ENCODE data around the gene MMEL1.
A peak's percentile ranks its signal among the peaks of the same experiment; 100 is the strongest.

The MMEL1 gene

GRCh38 chr1:2591581-2592261, 41.1 kb downstream of the MMEL1 start:
- no peak for DNase-seq (ENCODE audit: low read depth in 1 of 2, low spot score in 1 of 2)

- no peak for DNase-seq (ENCODE audit: low read depth in 1 of 2, low spot score in 1 of 2)
Measured at GRCh38 chr1:2591233-2591580, 41.6 kb downstream of the MMEL1 start.

- no peak for DNase-seq (ENCODE audit: low read depth in 1 of 2, low spot score in 1 of 2)
Measured at GRCh38 chr1:2590233-2591141, 42.3 kb downstream of the MMEL1 start.

DNA sequence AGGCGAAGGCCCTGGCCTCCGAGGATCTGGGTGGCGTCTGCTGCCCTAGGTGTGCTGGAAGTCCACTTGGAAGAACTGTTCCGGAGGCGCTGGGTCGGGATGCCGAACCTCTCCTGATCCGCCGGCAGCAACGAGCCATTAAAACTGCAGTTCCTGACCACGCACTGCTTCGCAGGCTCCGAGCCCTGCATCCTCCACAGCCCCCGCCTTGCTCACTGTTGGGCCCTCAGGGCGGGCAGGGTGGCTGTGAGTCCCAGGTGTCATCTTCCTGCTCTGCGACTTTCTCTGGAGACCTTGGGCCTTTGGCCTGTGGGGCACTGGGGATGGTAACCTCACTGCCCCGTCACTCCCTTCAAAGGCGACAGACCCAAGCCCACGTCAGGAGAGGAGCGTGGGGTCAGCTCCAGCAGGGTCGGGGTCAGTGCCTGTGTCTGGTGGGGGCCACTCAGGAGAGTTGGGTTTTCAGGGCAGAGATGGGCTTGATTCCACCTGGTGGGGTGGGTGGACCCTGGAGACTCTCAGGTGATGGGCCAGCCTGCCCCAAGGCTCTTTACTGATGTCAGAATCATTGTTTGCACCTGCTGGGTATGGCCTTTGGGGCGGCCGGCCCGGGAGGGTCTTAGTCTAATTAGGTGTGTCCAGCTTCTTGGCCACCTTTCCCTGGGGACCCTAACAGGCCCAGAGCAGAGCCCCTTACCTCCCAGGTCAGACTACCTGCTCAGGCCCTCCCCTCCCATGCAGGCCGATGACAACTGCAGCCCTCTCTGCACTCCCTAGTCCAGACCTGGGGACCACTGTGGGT, 43.2 kb downstream of the MMEL1 start:
- DNase-seq (ENCODE audit: low read depth in 1 of 2, low spot score in 1 of 2): no peak

GRCh38 chr1:2588661-2589430, 44.0 kb downstream of the MMEL1 start:
- DNase-seq (ENCODE audit: low read depth in 1 of 2, low spot score in 1 of 2): no peak

DNA sequence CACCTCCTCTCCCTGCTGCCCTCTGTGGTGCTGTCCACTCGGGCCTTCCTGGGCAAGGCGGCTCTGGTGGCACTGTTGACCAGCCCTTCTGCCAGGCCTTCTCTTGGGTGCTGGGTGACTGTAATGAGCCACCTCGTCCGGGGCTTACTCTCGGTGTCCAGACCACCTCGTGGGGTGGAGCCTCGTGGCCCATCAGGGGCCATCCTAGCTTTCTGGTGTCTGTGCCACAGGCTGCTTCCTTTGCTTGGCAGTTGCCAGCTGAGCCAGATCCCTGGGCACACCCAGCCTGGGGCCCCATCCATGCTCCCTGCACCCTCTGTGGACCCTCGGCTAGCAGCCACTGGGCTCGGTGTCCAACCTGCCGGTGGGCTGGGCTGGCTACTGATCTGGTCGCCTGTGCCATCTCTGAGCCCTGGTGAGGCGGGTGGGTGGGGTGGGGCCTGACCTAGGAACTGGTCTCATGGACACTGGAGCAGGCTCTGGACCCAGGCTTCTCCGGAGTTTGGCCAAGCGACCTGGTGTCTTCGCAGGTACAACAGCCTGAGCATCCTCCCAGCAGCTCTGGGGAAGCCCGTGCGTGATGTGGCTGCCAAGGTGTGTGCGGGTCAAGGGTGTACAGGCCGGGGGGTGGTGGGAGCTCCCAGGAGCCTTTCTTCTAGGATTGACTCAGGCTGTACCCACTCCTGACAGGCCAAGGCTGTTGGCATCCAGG, 44.8 kb downstream of the MMEL1 start:
- no peak for DNase-seq (ENCODE audit: low read depth in 1 of 2, low spot score in 1 of 2)

- DNase-seq (ENCODE audit: low read depth in 1 of 2, low spot score in 1 of 2): peak; percentile 17 to 34
Measured at GRCh38 chr1:2587071-2587859, 45.6 kb downstream of the MMEL1 start.

- peak; percentile 96 to 97 for DNase-seq (ENCODE audit: low read depth in 1 of 2, low spot score in 1 of 2)
Measured at GRCh38 chr1:2586154-2587070, 46.4 kb downstream of the MMEL1 start, which contains the start of gene PRXL2B. Gene PRXL2B (plus strand): TSS chr1:2586777. CDS start chr1:2586886, 109 bp downstream.

DNA sequence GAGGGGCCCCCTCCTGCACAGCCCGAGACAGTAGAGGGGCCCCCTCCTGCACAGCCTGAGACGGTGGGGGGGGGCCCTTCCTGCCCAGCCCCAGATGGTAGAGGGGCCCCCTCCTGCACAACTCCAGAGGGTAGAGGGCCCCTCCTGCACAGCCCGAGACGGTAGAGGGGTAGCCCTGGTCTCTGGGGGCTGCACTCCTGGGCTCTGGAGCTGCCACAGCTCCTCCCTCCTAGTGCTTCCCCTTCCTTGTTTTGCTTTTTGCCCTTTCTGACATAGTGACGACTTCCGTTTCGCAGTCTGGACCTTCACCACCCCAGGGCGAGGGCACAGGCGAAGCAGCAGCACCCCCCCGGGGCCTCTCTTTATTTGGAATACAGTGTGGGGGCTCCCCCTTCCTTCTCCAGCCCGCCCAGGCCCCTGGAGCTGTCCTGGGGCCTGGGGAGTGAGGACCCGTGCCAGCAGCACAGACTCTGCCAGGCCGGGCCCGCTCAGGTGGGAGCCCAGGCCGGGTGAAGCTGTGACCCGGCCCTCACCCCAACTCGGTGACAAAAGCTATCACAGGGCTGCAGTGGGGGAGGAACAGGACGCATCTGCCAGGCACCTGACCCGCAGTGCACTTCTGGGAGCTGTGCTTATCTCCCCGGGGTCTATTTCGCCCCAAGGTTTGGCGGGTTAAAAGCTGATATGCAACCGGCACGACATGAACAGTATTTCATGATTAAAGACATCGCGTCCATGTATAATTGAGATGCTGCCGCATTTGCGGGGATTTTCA, 47.3 kb downstream of the MMEL1 start:
- peak; percentile 26 to 46 for DNase-seq (ENCODE audit: low read depth in 1 of 2, low spot score in 1 of 2)

DNA sequence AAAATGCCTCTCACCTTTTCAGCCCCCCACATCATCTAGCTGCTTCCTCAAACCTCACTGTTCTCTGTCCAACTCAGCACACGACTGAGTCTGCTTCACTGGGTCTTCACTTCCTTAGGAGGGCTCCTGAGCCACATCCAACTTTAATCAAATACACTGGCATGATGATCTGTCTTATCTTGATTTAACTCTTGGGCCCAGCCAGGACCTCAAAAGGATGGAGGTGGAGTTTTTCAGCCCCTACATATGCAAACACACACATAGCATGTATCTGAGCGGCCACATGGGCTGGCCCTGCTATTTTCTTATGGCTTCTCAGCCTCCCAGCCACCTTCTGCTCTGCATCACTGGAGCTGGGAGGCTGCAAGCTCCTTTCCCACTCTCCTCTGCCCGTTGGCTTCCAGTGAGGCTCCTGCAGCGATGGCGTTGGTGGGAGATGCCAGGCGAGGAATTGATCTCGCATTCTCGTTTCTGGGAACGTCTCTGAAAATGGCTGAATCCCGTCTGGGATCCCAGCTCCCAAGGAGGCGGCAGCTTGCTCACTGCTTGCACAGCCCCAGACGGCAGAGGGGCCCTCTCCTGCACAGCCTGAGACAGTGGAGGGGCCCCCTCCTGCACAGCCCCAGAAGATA, 48.0 kb downstream of the MMEL1 start:
- no peak for DNase-seq (ENCODE audit: low read depth in 1 of 2, low spot score in 1 of 2)

DNA sequence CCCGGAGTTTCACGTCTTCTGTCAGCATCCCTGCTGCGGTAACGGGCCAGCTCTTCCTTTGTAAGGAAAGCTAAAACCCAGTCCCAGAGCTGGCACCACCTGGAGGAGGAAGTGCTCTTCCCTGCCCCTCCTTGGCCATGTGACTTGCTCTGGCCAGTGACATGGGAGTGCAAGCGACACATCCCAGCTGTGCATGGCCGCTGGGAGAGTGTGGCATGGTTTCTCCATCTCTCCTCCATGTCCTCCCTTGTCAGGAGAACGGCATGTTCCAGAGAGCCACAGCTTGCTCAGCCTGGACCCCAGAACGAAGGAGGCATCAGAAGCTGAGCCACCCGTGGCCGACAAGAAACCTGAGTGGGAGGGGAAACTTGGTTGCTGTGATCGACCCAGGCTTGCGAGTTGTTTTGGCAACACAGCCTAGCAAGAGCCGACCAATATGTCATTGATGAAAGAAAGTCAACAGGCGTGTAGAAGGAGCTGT, 48.9 kb downstream of the MMEL1 start:
- DNase-seq (ENCODE audit: low read depth in 1 of 2, low spot score in 1 of 2): no peak

- no peak for DNase-seq (ENCODE audit: low read depth in 1 of 2, low spot score in 1 of 2)
Measured at GRCh38 chr1:2583331-2583791, 49.5 kb downstream of the MMEL1 start.

DNA sequence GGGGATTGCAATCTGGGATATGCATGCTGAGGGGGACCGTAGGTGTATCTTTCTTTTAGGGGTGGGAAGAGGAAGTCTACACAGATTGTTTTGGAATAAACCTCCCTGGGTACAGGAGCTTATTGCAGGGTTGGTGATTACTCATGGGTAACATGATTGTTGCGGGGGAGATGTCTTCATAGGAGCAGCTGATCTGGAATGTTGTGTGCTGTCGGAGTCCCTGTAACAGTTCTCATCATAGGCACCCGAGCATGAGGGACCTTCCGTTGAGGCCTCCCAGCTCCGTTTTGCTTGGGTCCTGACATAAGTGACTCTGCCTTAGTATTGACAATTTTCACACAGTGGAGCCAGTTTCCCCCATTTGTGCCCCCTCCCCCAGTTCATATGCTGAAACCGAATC, 50.4 kb downstream of the MMEL1 start:
- DNase-seq (ENCODE audit: low read depth in 1 of 2, low spot score in 1 of 2): no peak

GRCh38 chr1:2580691-2581090, 52.1 kb downstream of the MMEL1 start:
- DNase-seq (ENCODE audit: low read depth in 1 of 2, low spot score in 1 of 2): no peak

DNA sequence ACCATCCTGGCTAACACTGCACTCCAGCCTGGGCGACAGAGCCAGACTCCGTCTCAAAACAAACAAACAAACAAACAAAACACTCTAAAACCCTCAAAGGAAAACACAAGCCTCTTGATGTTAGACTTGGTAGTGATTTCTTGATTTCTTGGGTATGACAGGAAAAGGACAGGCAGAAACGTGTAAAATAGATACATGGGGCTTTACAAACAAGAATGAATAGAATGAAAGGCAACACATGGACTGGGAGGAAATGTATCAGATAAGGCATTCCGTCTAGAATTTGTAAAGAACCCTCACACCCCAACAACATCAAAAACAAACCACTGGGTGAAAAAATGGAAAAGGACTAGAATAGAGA, 54.1 kb downstream of the MMEL1 start:
- DNase-seq (ENCODE audit: low read depth in 1 of 2, low spot score in 1 of 2): no peak

DNA sequence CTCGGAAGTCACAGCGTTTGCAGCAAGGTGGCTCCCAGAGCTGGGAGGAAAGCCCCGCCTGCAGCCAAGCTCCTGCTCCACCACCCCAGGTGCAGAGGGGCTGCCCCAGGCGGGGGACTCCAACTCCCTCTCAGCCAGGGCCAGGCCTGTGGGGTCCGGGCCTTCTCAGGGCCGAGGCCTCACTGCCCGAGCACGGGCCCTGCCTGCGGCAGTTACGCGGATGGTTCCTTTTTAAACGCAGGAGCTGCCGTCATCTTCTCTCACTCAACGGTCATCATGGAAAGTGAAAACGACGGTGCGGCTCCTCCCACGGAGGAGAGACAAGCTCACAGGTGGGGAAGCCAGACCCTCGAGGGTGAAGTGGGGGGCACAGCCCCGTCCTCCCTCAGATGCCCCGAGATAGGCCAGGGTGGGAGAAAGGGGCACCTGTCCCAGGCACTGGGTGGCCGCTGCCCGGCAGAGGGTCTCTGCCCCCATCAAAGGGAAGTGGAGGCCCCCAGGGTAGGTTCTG, 55.2 kb downstream of the MMEL1 start:
- peak in 1 of 2 donors; percentile 30 for DNase-seq (ENCODE audit: low read depth in 1 of 2, low spot score in 1 of 2)
